SK-N-SH (cell line): ENCODE measurements around the gene FRMPD4.

Experiments
- CTCF ChIP-seq: fragments of 200-600 bp; sonication (generic); IDR thresholded peaks from 2 replicates; pipeline ENCODE4 v1.6.1; 2017; ENCODE audit warnings: antibody characterized with exemption, mild to moderate bottlenecking, moderate library complexity
- GABPA ChIP-seq: IDR thresholded peaks from 2 replicates; pipeline ENCODE4 v1.4.0; 2012; ENCODE audit warnings: low read depth, mild to moderate bottlenecking
- MAX ChIP-seq: IDR thresholded peaks from 2 replicates; pipeline ENCODE4 v1.4.0; 2012; ENCODE audit warnings: low read depth
- SMC3 ChIP-seq: IDR thresholded peaks from 2 replicates; pipeline ENCODE4 v1.6.1; 2012; ENCODE audit warnings: low read depth, low read length, improper control_type of control experiment

- TF ChIP-seq MAX (no peak), GABPA (no peak), SMC3 (no peak), CTCF (no peak)
Observed at GRCh38 chrX:12681047-12681446, 542.8 kb downstream of the FRMPD4 start.
